NB4 (cell line): ENCODE data around the gene PDE3A.

ENCODE experiments used
- CTCF ChIP-seq: IDR thresholded peaks from one replicate; pipeline ENCODE4 v1.5.1; 2012; ENCODE audit warnings: low read depth, low read length
- MAX ChIP-seq: IDR thresholded peaks from 2 replicates; pipeline ENCODE4 v1.6.1; 2011; ENCODE audit warnings: low read depth, low read length
- POLR2A ChIP-seq: IDR thresholded peaks from 2 replicates; pipeline ENCODE4 v1.6.1; 2011; ENCODE audit warnings: mild to moderate bottlenecking; ENCODE audit not compliant: insufficient read length; ENCODE audit errors: extremely low read depth

GRCh38 chr12:20370014-20370386, 1.7 kb downstream of the PDE3A start:
- TF ChIP-seq CTCF (no peak), MAX (no peak), POLR2A (no peak)
